Measurements from ENCODE around the gene CMPK1. TPM values are rescaled to one million over a fixed set of nuclear protein-coding genes. Genes with fewer than 3 reads are reported as not detected.
A peak's percentile ranks its signal among the peaks of the same experiment; 100 is the strongest.

CMPK1 gene
- total RNA-seq, 1 donor from 2014 or later = 105 TPM

DNA sequence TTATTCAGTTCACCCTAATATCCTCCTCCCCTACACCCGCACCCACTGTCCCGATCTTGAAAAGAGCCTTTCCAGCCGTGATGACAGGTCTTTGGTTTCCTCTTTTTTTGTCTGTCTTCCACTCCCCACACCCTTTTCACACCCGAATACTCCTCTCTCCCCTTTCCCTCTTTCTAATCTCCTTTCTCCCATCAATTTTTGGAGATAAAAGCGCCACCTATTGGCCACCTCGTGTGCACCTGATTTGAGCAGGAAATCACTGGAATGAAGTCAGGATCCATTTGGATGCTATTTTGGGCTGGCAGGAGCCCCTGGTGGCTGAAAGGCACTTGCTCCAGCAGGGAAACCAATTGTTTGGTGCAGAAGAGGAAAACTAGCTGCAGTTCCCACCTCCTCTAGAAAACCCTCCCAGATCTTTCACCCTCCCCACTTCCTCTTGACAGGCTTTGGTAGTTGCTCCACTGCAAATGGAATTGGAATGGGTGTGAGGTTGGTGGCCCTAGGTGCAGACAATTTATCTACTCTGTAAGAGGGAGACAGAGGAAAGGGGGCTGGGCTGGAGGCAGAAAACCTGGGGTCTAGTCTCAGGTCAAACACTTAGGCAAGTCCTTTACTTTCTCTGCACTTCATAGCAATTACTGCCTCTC lies 90.9 kb downstream of the CMPK1 start:
- Mint-ChIP-seq H3K27me3 (ENCODE audit: unreplicated experiment) (no peaks in the 10 kb centered on the region), H3K36me3 (ENCODE audit: unreplicated experiment) (no peaks in the 10 kb centered on the region), H3K4me3 (ENCODE audit: unreplicated experiment) (no peak overlapping the region), H3K9me3 (ENCODE audit: unreplicated experiment) (no peaks in the 10 kb centered on the region), H3K27ac (ENCODE audit: unreplicated experiment) (no peak overlapping the region), H3K4me1 (ENCODE audit: unreplicated experiment) (peaks cover 5% of the 10 kb centered on the region)
- DNase-seq (ENCODE audit: extremely low spot score, unreplicated experiment) = no peak
- TF ChIP-seq, protein P1, sequence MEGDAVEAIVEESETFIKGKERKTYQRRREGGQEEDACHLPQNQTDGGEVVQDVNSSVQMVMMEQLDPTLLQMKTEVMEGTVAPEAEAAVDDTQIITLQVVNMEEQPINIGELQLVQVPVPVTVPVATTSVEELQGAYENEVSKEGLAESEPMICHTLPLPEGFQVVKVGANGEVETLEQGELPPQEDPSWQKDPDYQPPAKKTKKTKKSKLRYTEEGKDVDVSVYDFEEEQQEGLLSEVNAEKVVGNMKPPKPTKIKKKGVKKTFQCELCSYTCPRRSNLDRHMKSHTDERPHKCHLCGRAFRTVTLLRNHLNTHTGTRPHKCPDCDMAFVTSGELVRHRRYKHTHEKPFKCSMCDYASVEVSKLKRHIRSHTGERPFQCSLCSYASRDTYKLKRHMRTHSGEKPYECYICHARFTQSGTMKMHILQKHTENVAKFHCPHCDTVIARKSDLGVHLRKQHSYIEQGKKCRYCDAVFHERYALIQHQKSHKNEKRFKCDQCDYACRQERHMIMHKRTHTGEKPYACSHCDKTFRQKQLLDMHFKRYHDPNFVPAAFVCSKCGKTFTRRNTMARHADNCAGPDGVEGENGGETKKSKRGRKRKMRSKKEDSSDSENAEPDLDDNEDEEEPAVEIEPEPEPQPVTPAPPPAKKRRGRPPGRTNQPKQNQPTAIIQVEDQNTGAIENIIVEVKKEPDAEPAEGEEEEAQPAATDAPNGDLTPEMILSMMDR (IDR thresholded peaks at IDR 0.05) = peak; percentile 89

Other genes starting within 250 kb of the CMPK1 start
- gene CYP4A22, start 196.3 kb upstream of the CMPK1 start, total RNA-seq = not detected in 2 replicates
- gene PDZK1IP1, start 143.8 kb upstream of the CMPK1 start, total RNA-seq = not detected in 2 replicates
- gene TAL1, start 101.6 kb upstream of the CMPK1 start, total RNA-seq = not detected in 2 replicates
- gene STIL, start 19.6 kb upstream of the CMPK1 start, total RNA-seq = 4.7 and 5.6 TPM in 2 replicates
- gene FOXE3, start 82.5 kb downstream of the CMPK1 start, total RNA-seq = not detected in 2 replicates
- 1.0 and 1.5 TPM in 2 replicates for gene FOXD2, start 104.3 kb downstream of the CMPK1 start, total RNA-seq